LoVo (cell line): Measurements from ENCODE around the gene NELFB.
A peak's percentile ranks its signal among the peaks of the same experiment; 100 is the strongest.

Source experiments
- DNase-seq: peaks from one replicate; pipeline ENCODE4 v3.0.0-alpha.2; 2016; ENCODE audit warnings: low spot score

Gene NELFB

DNA sequence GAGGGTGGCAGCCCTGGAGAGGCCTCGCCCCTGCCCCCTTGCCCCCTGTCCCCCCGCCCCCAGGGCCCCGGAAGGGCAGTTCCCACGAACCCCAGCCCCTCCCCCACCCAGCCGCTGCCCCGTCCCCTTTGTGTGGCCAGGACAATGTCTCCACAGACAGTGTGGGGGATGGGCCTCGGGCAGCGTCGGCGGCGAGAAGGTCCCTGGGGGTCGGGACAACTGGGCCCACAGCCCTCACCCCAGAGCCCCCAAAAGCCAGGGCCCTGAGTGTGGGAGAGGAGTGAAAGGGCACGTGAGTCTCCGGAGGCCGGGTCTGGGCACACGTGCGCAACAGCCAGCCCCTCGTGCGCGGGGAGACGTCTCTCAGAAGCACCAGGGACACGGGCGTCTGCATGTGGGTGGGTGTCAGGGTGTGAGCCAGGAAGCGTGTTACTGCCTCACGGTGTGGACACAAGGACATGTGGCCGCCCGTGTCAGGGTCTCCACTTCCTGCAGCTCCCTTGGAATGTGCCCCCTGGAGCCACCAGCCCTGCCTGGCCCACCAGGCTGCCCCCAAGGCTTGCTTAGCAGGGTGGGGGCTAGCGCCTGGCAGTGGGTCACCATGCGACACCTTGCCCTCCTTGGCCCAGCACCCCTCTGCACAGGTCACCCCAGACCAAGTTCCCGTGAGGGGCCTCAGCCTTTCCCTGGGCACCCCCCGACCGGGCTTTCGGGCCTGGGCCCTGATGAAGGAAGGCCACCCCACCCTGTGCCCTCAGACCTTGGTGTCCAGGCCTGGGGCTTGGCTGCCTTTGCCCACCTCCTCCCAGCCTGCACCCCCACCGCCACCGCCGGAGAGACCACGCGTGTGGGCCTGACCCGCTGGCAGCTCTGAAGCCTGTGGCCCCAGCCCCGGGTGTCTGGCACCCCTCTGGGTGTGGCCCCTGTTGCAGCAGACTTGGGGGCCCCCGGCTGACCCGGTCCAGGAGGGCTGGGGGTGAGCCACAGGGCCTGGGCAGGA lies 59.7 kb downstream of the NELFB start:
- no peak for DNase-seq

DNA sequence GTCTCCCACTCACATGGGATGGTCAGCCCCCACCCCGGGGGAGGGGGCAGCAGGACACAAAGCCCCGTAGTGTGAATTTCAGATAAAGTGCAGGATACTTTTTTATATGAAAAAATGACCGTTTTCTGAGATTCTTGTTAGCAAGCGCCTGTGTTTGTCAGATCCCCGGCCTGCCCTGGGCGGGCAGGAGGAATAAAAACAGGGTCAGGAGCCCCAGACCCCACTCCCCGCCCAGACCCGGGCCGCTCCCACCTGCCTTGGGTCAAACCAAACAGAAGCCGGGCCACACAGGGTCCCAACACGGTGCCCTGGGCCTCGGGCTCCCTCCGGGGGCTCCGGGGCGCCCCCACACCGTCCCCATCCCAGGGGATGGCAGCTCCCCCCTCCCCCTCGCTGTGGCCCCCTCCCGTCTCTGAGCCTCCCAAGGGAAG lies 60.5 kb downstream of the NELFB start:
- DNase-seq, result no peak

DNA sequence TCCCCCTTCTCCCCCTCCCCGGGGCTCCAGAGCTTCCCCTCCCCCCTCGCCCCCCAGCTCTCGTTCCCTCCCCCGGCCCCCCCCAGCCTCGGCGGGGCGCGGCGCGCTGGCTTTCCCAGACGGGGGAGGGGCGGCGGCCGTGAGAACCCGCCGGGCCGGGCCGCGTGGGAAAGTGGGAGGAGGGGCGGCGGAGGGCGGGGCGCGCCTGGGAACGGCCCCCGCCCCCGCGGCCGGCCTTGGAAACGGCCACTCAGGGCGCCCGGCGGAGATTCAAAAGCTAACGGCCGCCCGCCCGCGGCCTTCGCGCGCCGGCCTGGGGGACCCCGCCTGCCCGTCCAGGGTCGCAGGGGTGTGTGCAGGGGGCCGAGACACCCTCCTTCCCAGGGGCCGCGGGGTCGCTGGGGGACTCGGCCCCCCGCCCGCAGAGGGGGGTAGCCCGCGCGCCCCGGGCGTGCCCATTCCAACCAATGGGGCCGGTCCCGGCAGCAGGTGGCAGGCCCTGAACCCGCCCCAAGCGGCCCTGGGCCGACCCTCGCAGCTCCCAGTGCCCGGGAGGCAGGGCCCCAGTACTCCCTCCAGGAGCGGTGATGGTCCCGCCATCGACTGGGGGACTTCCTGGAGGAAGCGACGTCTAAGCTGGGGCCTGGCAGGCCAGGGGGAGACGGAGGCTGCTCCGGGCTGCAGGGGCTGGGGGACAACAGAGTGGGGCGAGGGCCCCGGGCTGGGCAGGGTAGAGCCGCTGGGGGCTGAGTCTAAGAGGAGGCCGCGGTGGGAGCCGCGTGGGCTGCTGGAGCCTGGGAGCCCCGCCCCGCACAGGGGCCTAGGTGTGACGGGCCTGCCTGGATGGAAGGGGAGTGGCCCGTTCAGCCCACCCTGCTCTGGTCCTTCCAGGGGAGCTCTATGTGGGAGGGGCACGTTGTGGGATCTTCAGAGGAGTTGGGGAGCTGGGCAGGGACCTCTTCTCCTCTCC lies 61.2 kb downstream of the NELFB start:
- peak; percentile 33 for DNase-seq

DNA sequence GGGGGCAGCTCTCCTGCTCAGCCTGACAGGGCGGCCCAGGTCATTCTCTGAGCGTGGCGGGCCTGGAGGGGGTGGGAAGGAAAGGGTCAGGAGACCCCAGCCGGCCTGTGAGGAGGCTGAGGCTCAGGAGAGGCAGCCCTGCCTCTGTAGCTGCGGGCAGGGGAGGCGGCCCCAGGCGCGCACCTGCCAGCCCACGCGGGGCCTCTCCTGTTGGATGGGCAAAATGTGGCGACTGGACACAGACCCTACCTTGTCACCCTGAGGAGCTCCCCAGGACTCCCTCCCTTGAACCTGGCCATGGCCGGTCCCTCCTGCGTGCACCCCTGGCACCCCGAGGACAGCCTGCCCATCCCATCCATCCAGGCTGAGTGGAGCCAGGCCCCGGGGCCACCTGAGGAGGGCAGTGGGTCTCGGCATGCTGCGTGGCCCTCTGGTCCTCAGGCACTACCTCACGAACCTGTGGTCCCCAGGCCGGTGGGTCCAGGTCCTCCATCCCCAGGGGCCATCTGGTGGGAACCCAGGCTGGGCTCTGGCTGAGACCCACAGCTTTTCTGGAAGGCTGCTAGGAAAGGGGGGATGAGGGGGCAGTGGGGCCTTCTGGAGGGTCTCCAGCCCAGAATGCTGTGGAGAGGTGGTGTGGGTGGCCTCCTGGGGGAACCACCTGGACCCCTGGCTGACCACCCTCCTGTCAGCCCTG lies 62.0 kb downstream of the NELFB start:
- DNase-seq, result no peak

DNA sequence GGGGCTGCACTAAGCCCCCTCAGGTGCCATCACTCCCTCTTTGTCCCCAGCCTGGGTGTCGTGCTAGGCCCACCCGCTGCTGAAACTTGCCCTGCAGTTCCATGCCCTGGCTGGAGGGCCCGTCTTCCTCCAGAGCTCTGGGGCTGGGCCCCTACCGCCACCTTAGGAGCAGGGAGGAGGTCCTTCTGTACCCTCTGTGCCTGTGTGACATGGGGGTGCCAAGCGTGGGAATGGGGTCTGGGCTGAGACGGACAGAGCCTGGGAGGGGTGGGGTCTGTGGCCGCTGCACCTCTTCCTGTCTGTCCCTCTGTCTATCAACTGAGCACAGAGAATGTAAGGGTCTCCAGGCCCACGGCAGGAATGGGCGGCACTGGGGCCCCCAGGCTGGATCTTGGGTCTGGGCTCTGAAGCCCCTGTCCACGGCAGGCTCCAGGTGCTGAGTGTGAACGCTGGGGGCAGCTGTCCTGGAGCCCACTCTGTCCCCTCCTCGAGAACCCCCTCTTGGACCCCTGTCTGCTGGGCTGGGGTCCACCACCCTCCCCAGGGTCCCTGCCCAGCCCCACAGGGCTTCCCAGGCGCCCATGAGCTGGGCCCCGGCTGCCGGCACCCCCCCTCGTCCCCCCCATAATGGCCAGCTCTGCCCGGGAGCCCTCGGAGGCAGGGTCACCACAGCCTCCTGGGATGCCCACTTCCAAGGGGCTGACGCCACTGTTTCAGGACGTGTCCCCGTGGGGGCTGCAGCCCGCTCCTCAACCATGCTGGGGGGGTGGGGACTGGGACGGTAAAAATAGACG lies 62.8 kb downstream of the NELFB start:
- no peak for DNase-seq

DNA sequence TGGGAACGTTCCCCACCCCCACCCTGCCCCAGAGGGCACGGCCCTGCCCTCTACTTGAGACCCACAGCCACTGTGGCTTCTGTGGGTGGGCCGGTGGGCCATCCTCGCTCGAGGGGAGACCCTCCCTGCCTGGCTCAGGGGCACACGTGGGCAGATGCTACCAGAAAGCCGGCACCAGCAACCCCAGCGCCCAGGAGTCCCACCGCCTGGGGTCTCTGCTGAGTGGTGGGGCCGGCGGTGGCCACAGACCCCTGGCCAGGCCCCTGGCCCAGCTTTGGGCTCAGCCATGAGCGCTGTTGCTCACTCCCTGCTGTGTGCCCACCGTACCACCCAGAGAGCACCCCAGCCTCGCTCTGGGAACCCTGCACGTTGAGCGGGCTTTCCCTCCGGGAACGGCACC lies 63.5 kb downstream of the NELFB start:
- no peak for DNase-seq

DNA sequence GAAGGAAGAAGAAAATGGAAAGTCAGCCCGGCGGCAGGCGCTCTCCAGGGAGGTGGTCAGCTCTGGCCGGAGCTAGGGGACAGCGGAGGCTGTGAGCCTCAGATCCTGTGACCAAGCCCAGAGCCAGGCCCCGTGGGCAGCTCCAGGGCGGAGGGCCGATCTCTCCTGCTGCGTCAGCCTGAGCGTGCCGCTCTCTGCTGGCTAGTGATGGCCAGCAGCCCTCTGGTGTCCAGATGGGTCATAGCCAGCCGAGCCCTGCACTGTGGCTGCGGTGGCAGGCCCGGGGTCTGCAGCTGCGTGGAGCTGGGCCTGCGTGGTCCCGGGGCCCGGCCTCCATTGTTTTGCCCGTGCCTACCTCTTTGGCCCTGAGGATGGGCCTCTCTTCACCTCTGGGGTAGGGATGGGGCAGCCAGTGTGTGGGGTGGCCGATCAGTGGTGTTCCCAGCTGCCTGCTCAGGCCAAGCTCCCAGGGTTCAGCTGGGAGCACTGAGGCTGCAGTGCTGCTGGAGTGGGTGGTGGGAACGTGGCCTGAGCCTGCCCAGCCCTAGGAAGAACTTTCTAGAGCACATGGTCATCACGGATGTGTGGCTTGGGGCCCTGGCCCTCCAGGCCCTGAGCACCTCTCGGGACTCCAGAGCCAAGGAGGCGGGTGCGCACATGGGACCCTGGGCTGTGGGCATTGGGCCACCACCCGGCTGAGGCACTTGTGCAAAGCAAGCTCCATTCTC lies 64.0 kb downstream of the NELFB start:
- no peak for DNase-seq

DNA sequence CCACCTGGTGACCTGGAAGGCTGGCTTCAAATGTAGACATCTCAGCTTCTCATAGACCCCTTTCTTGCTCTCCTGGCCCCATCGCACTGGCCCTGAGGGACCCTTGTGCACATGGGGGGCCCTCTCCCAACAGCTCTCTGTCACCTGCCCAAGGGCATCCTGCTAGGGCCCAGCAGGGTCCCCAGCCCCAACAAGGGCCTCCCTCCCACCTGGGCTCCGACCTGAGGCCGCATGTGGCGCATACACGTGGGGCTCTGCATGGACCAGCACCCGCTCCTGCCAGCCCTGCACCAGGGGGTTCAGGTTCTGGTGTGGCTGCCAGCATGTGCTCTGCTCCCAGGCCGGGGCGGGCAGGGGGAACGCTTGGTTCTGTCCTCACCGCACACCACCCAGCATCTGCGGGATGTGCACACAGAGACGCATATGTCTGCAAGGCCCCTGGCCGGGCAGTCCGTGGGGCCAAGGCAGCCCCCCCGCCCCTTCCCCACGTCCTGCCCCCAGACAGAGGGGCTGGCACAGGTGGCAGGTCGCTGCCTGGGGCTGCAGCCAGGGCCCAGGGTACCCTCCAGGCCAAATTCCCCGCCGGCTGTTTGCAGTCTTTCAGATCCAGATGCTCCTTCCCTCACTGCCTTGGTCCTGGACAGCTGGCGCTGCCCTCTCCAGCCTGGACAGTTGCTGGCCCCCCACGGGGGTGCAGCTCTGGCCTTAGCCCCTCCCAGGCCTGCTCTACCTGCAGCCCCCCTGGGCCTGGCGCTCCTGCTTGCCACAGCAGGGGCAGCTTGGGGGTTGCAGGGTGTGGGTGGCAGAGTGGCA lies 64.8 kb downstream of the NELFB start:
- no peak for DNase-seq

DNA sequence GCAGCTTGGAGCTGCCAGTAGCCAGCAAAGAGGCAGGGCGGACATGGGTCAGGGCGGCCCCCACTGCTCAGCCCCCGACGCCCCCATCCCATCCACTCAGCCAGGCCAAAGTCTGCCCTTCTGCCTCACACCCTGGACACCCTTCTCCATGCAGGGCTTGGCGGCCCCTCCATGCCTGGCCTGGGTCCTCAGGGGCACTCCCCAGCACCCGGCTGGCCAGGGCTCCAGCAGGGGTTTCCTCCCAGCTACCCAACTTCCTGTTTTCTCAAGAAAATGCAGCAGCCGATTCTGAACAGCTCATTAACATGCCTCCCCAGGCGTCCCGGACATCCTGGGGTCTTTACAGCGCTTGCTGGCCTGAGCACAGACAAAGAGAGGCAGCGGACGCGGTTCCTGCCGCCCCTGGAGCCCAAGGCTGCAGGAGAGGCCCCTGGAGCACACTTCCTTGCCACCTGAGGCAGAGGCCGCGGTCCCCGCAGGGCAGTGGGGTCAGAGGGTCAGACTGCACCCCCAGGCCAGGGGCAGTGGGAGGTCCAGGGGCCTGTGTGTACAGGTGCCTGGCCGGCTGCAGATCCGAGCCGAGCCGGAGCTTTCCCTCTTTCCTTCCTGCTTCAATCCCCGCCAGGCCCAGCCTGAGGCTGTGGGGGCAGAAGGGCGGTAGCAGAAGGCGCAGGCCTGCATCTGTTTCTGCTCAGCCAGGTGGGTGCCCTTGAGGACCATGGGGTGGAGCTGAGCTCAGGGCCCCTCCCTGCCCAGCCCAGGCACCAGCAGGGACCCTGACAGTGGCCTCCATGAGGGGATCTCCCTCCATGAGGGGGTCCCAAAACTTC lies 65.6 kb downstream of the NELFB start:
- DNase-seq, result no peak

DNA sequence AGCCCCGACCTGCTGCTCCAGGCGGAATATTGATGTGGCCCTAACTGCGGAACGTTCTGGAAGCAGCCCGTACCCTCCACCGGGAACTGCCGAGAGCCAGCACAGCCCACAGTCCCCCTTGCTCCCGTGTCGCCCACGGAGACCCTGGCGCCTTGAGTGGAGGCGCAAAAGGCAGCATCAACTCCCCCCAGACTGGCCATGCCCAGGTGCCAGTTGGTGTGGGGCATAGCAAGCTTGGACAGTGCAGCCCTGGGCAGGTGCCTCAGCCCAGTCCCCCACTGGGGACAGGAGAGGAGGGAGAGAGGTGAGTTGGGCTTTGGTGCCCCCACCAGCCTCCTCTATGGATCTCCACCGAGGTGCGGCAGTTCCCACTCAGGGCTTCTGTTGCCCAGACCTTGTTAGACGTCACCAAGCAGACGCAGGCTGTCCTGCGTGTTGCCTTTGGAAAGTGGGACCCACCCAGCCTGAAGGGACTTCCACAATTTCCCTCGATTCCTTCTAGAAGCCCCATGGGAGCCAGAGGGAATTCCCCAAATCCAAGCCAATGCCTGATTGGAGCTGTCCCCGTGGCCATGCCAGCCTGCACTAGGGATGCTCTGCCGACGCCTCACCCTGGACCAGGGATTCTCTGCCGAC lies 66.7 kb downstream of the NELFB start:
- no peak for DNase-seq
